Parathyroid adenoma (tissue), 2 donors: ENCODE data around the gene OBSCN.

ENCODE experiments used
- H2AFZ ChIP-seq: fragments of 300-600 bp; sonication (generic); one replicate; pipeline ENCODE4 v1.7.0; 2017; ENCODE audit warnings: antibody characterized with exemption, mild to moderate bottlenecking
- H3K27ac ChIP-seq: fragments of 300-600 bp; sonication (generic); one replicate; pipeline ENCODE4 v1.7.0; 2017
- H3K27me3 ChIP-seq: fragments of 300-600 bp; sonication (generic); one replicate; pipeline ENCODE4 v1.7.0; 2017; ENCODE audit warnings: low read length; ENCODE audit not compliant: control insufficient read depth, insufficient read depth
- H3K36me3 ChIP-seq: fragments of 300-600 bp; sonication (generic); one replicate; pipeline ENCODE4 v1.7.0; 2017; ENCODE audit warnings: low read length; ENCODE audit not compliant: control insufficient read depth, insufficient read depth
- H3K4me1 ChIP-seq: fragments of 300-600 bp; sonication (generic); one replicate; pipeline ENCODE4 v1.7.0; 2017; ENCODE audit warnings: control low read depth
- H3K4me2 ChIP-seq: fragments of 300-600 bp; sonication (generic); one replicate; pipeline ENCODE4 v1.7.0; 2017; ENCODE audit warnings: low read length
- H3K4me3 ChIP-seq: fragments of 300-600 bp; sonication (generic); one replicate; pipeline ENCODE4 v1.7.0; 2017; ENCODE audit warnings: low read depth, low read length
- H3K79me2 ChIP-seq: fragments of 300-600 bp; sonication (generic); one replicate; pipeline ENCODE4 v1.7.0; 2017; ENCODE audit warnings: control low read depth
- H3K9ac ChIP-seq: fragments of 300-600 bp; sonication (generic); one replicate; pipeline ENCODE4 v1.7.0; 2017; ENCODE audit warnings: mild to moderate bottlenecking
- H3K9me3 ChIP-seq: fragments of 300-600 bp; sonication (generic); one replicate; pipeline ENCODE4 v1.7.0; 2017; ENCODE audit warnings: low read length; ENCODE audit not compliant: control insufficient read depth
- TF ChIP-seq, protein P1 (sequence below): fragments of 300-600 bp; sonication (generic); IDR thresholded peaks from one replicate; pipeline ENCODE4 v1.7.0; 2017; ENCODE audit warnings: antibody characterized with exemption, mild to moderate bottlenecking
- donor health status: primary hyperparathyroidism.

The OBSCN gene

DNA sequence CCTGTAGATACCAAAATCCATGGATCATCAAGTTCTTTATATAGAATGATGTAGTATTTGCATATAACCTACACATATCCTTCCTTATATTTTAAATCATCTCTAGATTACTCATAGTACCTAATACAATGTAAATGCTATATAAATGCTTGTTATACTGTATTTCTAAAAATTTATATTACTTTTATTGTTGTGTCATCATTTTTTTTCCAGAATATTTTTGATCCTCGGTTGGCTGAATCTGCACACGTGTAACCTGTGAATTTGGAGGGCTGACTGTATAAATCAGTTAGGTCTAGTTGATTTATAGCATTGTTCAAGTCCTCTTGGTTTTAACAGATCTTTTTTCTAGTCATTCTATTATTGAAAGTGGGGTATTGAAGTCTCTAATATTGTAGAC lies 23.3 kb downstream of the OBSCN start:
- H3K9ac ChIP-seq = no peak overlapping the region
- no peaks in the 10 kb centered on the region for H3K27me3 ChIP-seq
- no peak overlapping the region for H3K4me3 ChIP-seq
- H3K9me3 ChIP-seq = no peaks in the 10 kb centered on the region
- H3K27ac ChIP-seq = no peak overlapping the region
- H3K36me3 ChIP-seq = no peaks in the 10 kb centered on the region
- H2AFZ ChIP-seq = no peak overlapping the region
- TF ChIP-seq, protein P1, sequence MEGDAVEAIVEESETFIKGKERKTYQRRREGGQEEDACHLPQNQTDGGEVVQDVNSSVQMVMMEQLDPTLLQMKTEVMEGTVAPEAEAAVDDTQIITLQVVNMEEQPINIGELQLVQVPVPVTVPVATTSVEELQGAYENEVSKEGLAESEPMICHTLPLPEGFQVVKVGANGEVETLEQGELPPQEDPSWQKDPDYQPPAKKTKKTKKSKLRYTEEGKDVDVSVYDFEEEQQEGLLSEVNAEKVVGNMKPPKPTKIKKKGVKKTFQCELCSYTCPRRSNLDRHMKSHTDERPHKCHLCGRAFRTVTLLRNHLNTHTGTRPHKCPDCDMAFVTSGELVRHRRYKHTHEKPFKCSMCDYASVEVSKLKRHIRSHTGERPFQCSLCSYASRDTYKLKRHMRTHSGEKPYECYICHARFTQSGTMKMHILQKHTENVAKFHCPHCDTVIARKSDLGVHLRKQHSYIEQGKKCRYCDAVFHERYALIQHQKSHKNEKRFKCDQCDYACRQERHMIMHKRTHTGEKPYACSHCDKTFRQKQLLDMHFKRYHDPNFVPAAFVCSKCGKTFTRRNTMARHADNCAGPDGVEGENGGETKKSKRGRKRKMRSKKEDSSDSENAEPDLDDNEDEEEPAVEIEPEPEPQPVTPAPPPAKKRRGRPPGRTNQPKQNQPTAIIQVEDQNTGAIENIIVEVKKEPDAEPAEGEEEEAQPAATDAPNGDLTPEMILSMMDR = no peak
- H3K4me1 ChIP-seq = no peaks in the 10 kb centered on the region
- H3K4me2 ChIP-seq = no peak overlapping the region
- H3K79me2 ChIP-seq = no peaks in the 10 kb centered on the region

DNA sequence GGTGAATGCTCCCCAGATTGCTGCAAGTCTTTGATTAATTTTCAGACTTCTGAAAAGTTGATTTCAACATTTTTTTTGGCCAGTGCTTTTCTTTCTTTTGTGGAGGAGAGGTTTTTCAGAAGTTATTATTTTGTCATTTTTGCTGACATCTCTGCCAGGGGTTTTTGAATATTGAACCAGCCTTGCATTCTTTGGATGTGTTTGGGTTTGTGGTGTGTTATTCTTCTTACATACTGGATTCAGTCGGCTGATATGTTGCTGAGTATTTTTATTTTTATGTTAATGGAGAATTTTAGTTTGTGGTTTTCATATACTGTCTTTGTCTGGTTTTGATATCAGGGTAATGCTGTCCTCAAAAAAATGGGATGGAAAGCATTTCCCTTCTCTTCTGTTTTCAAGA lies 25.3 kb downstream of the OBSCN start:
- Histone ChIP-seq H3K27ac (no peak overlapping the region), H3K36me3 (no peaks in the 10 kb centered on the region)
- TF ChIP-seq, protein P1 = no peak

GRCh38 chr1:228234921-228235320 lies 27.1 kb downstream of the OBSCN start:
- no peaks in the 10 kb centered on the region for H3K79me2 ChIP-seq
- H3K4me3 ChIP-seq = no peak overlapping the region
- H3K36me3 ChIP-seq = no peaks in the 10 kb centered on the region
- TF ChIP-seq, protein P1 = no peak
- H3K4me1 ChIP-seq = no peaks in the 10 kb centered on the region
- no peak overlapping the region for H3K4me2 ChIP-seq
- no peak overlapping the region for H2AFZ ChIP-seq
- H3K9ac ChIP-seq = no peak overlapping the region
- no peaks in the 10 kb centered on the region for H3K27me3 ChIP-seq
- H3K9me3 ChIP-seq = no peaks in the 10 kb centered on the region
- H3K27ac ChIP-seq = no peak overlapping the region

More for the DNA sequence above, 25.3 kb downstream of the OBSCN start:
- Histone ChIP-seq H3K4me1 (no peaks in the 10 kb centered on the region), H3K79me2 (no peaks in the 10 kb centered on the region), H3K4me3 (no peak overlapping the region), H3K27me3 (no peaks in the 10 kb centered on the region), H3K9me3 (no peaks in the 10 kb centered on the region), H2AFZ (no peak overlapping the region), H3K4me2 (no peak overlapping the region), H3K9ac (no peak overlapping the region)

GRCh38 chr1:228236744-228237143 lies 28.9 kb downstream of the OBSCN start:
- H3K27ac ChIP-seq = no peak overlapping the region
- H3K9me3 ChIP-seq = no peaks in the 10 kb centered on the region
- no peaks in the 10 kb centered on the region for H3K4me1 ChIP-seq
- no peaks in the 10 kb centered on the region for H3K27me3 ChIP-seq
- H3K4me3 ChIP-seq = no peak overlapping the region
- no peaks in the 10 kb centered on the region for H3K36me3 ChIP-seq
- no peak overlapping the region for H3K4me2 ChIP-seq
- H3K9ac ChIP-seq = no peak overlapping the region
- H3K79me2 ChIP-seq = no peaks in the 10 kb centered on the region
- no peak overlapping the region for H2AFZ ChIP-seq
- TF ChIP-seq, protein P1 = no peak

DNA sequence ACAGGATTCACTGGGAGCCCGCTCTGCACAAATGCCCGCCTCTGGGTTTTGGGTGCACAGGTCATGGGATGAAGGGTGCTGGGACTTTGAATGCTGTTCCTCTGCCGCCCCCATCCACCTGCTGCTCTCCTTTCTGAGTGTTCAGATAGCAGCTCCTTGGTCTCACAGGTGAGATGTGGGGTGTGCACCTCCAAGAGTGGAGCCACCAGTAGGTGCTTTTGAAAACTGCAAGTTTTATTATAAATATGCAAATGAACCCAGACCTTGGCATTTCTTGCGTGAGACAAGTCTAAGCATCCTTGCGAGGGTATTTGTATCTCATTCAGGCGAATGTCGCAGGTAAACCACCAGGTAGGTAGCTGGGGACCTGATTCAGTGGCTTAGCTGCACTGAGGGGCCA lies 30.2 kb downstream of the OBSCN start:
- Histone ChIP-seq H3K27me3 (no peaks in the 10 kb centered on the region), H2AFZ (no peak overlapping the region), H3K9me3 (no peaks in the 10 kb centered on the region), H3K4me2 (no peak overlapping the region), H3K4me3 (no peak overlapping the region), H3K9ac (no peak overlapping the region), H3K4me1 (no peaks in the 10 kb centered on the region), H3K79me2 (no peaks in the 10 kb centered on the region), H3K27ac (no peak overlapping the region), H3K36me3 (no peaks in the 10 kb centered on the region)
- TF ChIP-seq, protein P1 = no peak
